GM12878 (cell line): ENCODE results near the gene LIPE. TPM values are rescaled to one million over a fixed set of nuclear protein-coding genes. Genes with fewer than 3 reads are reported as not detected.
"Not testable (repeated sequence)": the region's sequence is repeated elsewhere in the genome, so short reads cannot be mapped to it uniquely, and the experiment has no call there.

Source experiments
- ATAC-seq: fragments of 200-7000 bp; cut with Tn5 transposase; 3 replicates; pipeline ENCODE4 v1.9.1; 2020; ENCODE audit warnings: mild to moderate bottlenecking, moderate library complexity
- BruUV-seq: library from RNA; stranded (reverse); fragments of 400-500 nt; replicated peaks from 2 replicates; lab custom pipeline; 2021; lab: Mats Ljungman, UMichigan
- CTCF ChIA-PET: fragments of 300-600 bp; sonication (Branson Sonifier 250); formaldehyde crosslinking; extraction: SDS; loops from one replicate; lab custom pipeline; 2021; ENCODE audit warnings: inconsistent platforms; lab: Yijun Ruan, JAX
- POLR2A ChIA-PET: fragments of 350-600 bp; formaldehyde crosslinking; extraction: SDS; loops from one replicate; lab custom pipeline; 2021; ENCODE audit warnings: inconsistent platforms; lab: Charles Lee
- RAD21 ChIA-PET: fragments of 300-600 bp; sonication (Branson Sonifier 250); formaldehyde crosslinking; loops from one replicate; lab custom pipeline; 2023; ENCODE audit warnings: antibody characterized with exemption; ENCODE audit not compliant: unreplicated experiment; lab: Charles Lee
- SMC1A ChIA-PET: fragments of 300-600 bp; sonication (Branson Sonifier 250); formaldehyde crosslinking; loops from one replicate; lab custom pipeline; 2023; ENCODE audit not compliant: unreplicated experiment, uncharacterized antibody; lab: Charles Lee
- DNase-seq: peaks from one replicate; pipeline ENCODE4 v3.0.0-alpha.2; 2011; ENCODE audit warnings: low read depth, low spot score
- FAIRE-seq: peaks from 3 replicates; lab custom pipeline; 2011; peaks lifted over from hg19 to GRCh38; lab: Jason Lieb, UNC
- H2AFZ ChIP-seq: 2 replicates; pipeline ENCODE4 v1.6.0; 2011; ENCODE audit warnings: low read depth, low read length, control low read depth; ENCODE audit not compliant: control insufficient read depth
- H3K27ac ChIP-seq: 2 replicates; pipeline ENCODE4 v1.5.1; 2011; ENCODE audit warnings: control low read depth; ENCODE audit not compliant: control insufficient read depth, insufficient read depth
- H3K27me3 ChIP-seq, 2 experiments: replicated peaks in 1 of 2; 2 replicates each; pipeline versions ENCODE4 v1.6.0 to v1.6.1; 2011; ENCODE audit warnings: low read length in 1 of 2; ENCODE audit not compliant: control insufficient read depth in 2 of 2, insufficient read depth in 2 of 2
- H3K36me3 ChIP-seq, 2 experiments: 2 replicates each; pipeline ENCODE4 v1.5.1; 2011; ENCODE audit warnings: low read length in 1 of 2; ENCODE audit not compliant: control insufficient read depth in 2 of 2, insufficient read depth in 2 of 2
- H3K4me1 ChIP-seq: 2 replicates; pipeline ENCODE4 v1.6.1; 2011; ENCODE audit warnings: mild to moderate bottlenecking, low read length, moderate library complexity, mixed read lengths; ENCODE audit not compliant: control insufficient read depth, insufficient read depth
- H3K4me2 ChIP-seq: 2 replicates; pipeline ENCODE4 v1.6.0; 2011; ENCODE audit warnings: control low read depth; ENCODE audit not compliant: control insufficient read depth, insufficient read depth
- H3K4me3 ChIP-seq: fragments of 200-600 bp; sonication (generic); 2 replicates; pipeline ENCODE4 v1.5.1; 2016
- H3K79me2 ChIP-seq: 2 replicates; pipeline ENCODE4 v1.6.0; 2011; ENCODE audit warnings: low read length; ENCODE audit not compliant: control insufficient read depth, insufficient read depth
- H3K9ac ChIP-seq: 2 replicates; pipeline ENCODE4 v1.8.0; 2011; ENCODE audit warnings: low read length, control low read depth, mixed read lengths; ENCODE audit not compliant: control insufficient read depth, insufficient read depth
- H3K9me3 ChIP-seq: replicated peaks from 3 replicates; pipeline ENCODE4 v1.5.1; 2011; ENCODE audit warnings: mild to moderate bottlenecking, low read length; ENCODE audit not compliant: control insufficient read depth, insufficient read depth
- H4K20me1 ChIP-seq: 2 replicates; pipeline ENCODE4 v1.6.0; 2011; ENCODE audit not compliant: control insufficient read depth, insufficient read depth
- CHD1 ChIP-seq: IDR thresholded peaks from 2 replicates; pipeline ENCODE4 v1.6.1; 2012; ENCODE audit warnings: low read depth, low read length, improper control_type of control experiment
- IKZF1 ChIP-seq: fragments of 450-650 bp; conservative IDR thresholded peaks from 2 replicates; pipeline ENCODE4 v1.6.1; 2017; ENCODE audit warnings: antibody characterized with exemption, mild to moderate bottlenecking
- JUNB ChIP-seq: IDR thresholded peaks from 2 replicates; pipeline ENCODE4 v1.6.1; 2016; ENCODE audit warnings: antibody characterized with exemption, mild to moderate bottlenecking
- KAT2A ChIP-seq: conservative IDR thresholded peaks from 2 replicates; pipeline ENCODE4 v1.6.1; 2011; ENCODE audit warnings: low read depth, low read length; ENCODE audit not compliant: control insufficient read depth
- MEF2A ChIP-seq: IDR thresholded peaks from 2 replicates; pipeline ENCODE4 v1.6.1; 2011; ENCODE audit warnings: low read depth, mild to moderate bottlenecking, low read length, moderate library complexity; ENCODE audit not compliant: insufficient read depth
- MTA3 ChIP-seq: IDR thresholded peaks from 2 replicates; pipeline ENCODE4 v1.6.1; 2012; ENCODE audit warnings: low read length, inconsistent platforms, borderline replicate concordance
- NBN ChIP-seq: fragments of 450-650 bp; IDR thresholded peaks from 2 replicates; pipeline ENCODE4 v1.6.1; 2016
- NFXL1 ChIP-seq: fragments of 450-650 bp; IDR thresholded peaks from 2 replicates; pipeline ENCODE4 v1.6.1; 2017; ENCODE audit warnings: antibody characterized with exemption, mild to moderate bottlenecking, borderline replicate concordance
- NR2C2 ChIP-seq: IDR thresholded peaks from 2 replicates; pipeline ENCODE4 v1.6.1; 2011; ENCODE audit warnings: borderline replicate concordance, low read depth; ENCODE audit not compliant: control insufficient read depth, insufficient read length
- PKNOX1 ChIP-seq: fragments of 450-650 bp; IDR thresholded peaks from 2 replicates; pipeline ENCODE4 v1.6.1; 2016; ENCODE audit warnings: mild to moderate bottlenecking
- SIN3A ChIP-seq: IDR thresholded peaks from 2 replicates; pipeline ENCODE4 v1.6.1; 2012; ENCODE audit warnings: low read depth, low read length, improper control_type of control experiment
- SUZ12 ChIP-seq: fragments of 200-600 bp; sonication (generic); IDR thresholded peaks from one replicate; pipeline ENCODE4 v1.6.1; 2018; ENCODE audit warnings: antibody characterized with exemption, mild to moderate bottlenecking; ENCODE audit not compliant: unreplicated experiment
- TCF3 ChIP-seq: IDR thresholded peaks from 2 replicates; pipeline ENCODE4 v1.6.1; 2012; ENCODE audit warnings: low read depth, mild to moderate bottlenecking, low read length, borderline replicate concordance; ENCODE audit not compliant: insufficient read depth
- WGBS: methylation state at CpG from one replicate; pipeline ENCODE4 v1.1.6; 2016; ENCODE audit warnings: low lambda C conversion rate; ENCODE audit not compliant: insufficient replicate concordance, insufficient coverage; ENCODE audit errors: missing lambda C conversion rate; 5-methylcytosine and 5-hydroxymethylcytosine counted together
- in situ Hi-C: fragments of 300-500 bp; cut with MboI; formaldehyde crosslinking; loops from 9 replicates; pipeline ENCODE4 v1.14.3; 2018; ENCODE audit warnings: mixed read lengths
- intact Hi-C: fragments of 100-400 bp; cut with micrococcal nuclease; formaldehyde crosslinking; loops from one replicate; pipeline ENCODE4 v1.14.2; 2022; ENCODE audit not compliant: unreplicated experiment
- polyA plus RNA-seq, 11 experiments: library from polyadenylated mRNA; depleted of rRNA in 4 of 11; unstranded in 6 of 11; stranded (reverse) in 5 of 11; fragments of >200 nt; fragmentation: Nextera tagmentation in 4 of 11; fragmentation: Illumina TruSeq in 1 of 11; extraction: Ambion mirVana in 4 of 11; extraction: Trizol in 1 of 11; gene quantifications; 1 replicate in 1 of 11; 2 replicates in 10 of 11; pipeline versions ENCODE4 v1.2.1 to v1.2.3, GENCODE V29; 2011 to 2016; ENCODE audit warnings: inconsistent platforms in 2 of 11, missing spikeins in 2 of 11, low read depth in 1 of 11
- total RNA-seq, 4 experiments: library from RNA; depleted of rRNA in 3 of 4; stranded (reverse); fragments of >200 nt in 3 of 4; fragmentation: Illumina TruSeq in 1 of 4; extraction: Trizol in 1 of 4; gene quantifications; 2 replicates each; pipeline versions ENCODE4 v1.2.1 to v1.2.3, GENCODE V29; 2013 to 2021
- TF ChIP-seq, protein P1 (sequence below): IDR thresholded peaks from 2 replicates; pipeline ENCODE4 v1.6.1; 2012; ENCODE audit warnings: improper control_type of control experiment, low read depth, low read length; ENCODE audit not compliant: insufficient replicate concordance

Gene LIPE
- total and polyA plus RNA-seq, 10 of the 15 experiments (the other 5 are each of a cell fraction or from before 2014, with no cell fraction given): 0.02 to 33.3 (median 9.5) TPM

DNA sequence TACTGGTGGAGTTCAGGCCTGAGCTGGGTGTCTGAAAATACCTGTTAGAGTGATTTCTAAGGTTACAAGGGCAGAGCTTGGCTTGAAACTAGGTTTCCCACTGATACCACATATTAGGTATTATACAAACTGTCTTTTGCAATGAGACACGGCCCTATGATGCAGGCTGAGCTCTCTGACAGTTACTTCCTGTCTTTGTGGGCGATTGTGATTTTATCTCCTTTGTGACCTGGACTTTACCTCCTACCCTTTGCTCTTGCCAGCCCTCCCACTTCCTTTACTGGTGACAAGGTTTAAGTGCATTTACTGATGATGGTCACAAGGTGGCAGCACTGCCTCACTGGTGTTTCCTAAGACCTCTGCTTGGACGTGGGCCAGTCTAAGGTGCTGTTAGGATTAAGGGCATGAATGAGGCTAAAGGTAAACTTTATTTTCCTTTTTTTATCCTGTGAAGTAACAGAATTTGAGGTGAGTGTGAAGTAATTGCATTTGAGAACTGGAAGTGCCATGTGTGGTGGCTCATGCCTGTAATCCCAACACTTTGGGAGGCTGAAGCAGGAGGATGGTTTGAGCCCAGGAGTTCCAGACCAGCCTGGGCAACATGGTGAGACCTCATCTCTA, 23.2 kb upstream of the LIPE start (continued):
- TF ChIP-seq IKZF1 (peak; percentile 75), CHD1 (no peak), MEF2A (no peak), NR2C2 (no peak), PKNOX1 (peak; percentile 77), SIN3A (no peak), JUNB (no peak), NBN (peak; percentile 85), MTA3 (no peak), TCF3 (no peak), KAT2A (no peak), NFXL1 (no peak), SUZ12 (no peak)
- TF ChIP-seq, protein P1, sequence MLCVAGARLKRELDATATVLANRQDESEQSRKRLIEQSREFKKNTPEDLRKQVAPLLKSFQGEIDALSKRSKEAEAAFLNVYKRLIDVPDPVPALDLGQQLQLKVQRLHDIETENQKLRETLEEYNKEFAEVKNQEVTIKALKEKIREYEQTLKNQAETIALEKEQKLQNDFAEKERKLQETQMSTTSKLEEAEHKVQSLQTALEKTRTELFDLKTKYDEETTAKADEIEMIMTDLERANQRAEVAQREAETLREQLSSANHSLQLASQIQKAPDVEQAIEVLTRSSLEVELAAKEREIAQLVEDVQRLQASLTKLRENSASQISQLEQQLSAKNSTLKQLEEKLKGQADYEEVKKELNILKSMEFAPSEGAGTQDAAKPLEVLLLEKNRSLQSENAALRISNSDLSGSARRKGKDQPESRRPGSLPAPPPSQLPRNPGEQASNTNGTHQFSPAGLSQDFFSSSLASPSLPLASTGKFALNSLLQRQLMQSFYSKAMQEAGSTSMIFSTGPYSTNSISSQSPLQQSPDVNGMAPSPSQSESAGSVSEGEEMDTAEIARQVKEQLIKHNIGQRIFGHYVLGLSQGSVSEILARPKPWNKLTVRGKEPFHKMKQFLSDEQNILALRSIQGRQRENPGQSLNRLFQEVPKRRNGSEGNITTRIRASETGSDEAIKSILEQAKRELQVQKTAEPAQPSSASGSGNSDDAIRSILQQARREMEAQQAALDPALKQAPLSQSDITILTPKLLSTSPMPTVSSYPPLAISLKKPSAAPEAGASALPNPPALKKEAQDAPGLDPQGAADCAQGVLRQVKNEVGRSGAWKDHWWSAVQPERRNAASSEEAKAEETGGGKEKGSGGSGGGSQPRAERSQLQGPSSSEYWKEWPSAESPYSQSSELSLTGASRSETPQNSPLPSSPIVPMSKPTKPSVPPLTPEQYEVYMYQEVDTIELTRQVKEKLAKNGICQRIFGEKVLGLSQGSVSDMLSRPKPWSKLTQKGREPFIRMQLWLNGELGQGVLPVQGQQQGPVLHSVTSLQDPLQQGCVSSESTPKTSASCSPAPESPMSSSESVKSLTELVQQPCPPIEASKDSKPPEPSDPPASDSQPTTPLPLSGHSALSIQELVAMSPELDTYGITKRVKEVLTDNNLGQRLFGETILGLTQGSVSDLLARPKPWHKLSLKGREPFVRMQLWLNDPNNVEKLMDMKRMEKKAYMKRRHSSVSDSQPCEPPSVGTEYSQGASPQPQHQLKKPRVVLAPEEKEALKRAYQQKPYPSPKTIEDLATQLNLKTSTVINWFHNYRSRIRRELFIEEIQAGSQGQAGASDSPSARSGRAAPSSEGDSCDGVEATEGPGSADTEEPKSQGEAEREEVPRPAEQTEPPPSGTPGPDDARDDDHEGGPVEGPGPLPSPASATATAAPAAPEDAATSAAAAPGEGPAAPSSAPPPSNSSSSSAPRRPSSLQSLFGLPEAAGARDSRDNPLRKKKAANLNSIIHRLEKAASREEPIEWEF: no peak

GRCh38 chr19:42448306-42448705, 21.1 kb upstream of the LIPE start:
- H3K27me3 ChIP-seq, H3K36me3 ChIP-seq, H3K4me3 ChIP-seq, FAIRE-seq, H3K79me2 ChIP-seq, BruUV-seq, H3K9me3 ChIP-seq, H2AFZ ChIP-seq, ATAC-seq, H3K27ac ChIP-seq, H3K9ac ChIP-seq, H4K20me1 ChIP-seq, intact Hi-C loops, H3K4me2 ChIP-seq, in situ Hi-C loops, POLR2A ChIA-PET, H3K4me1 ChIP-seq, DNase-seq: not testable (repeated sequence)
- RAD21 ChIA-PET: interaction anchor here (6.3 kb wide), 1 partner anchor 81 kb away, joined by 177 read pairs; the partner anchor contains the start of gene CEACAM1
- CTCF ChIA-PET: interaction anchor here (1.0 to 6.5 kb wide), 4 partner anchors 7 to 80 kb away, joined by 4 to 250 read pairs (median 34); partner anchors contain the start of gene CEACAM1
- SMC1A ChIA-PET: interaction anchor here (0.6 to 5.8 kb wide), 3 partner anchors 60 to 284 kb away, joined by 3 to 193 read pairs (median 3); partner anchors contain the start of gene CEACAM1
- 26% methylated on average over 5 of the region's 5 CpGs for WGBS
